HG03378 (cell line): Measurements from ENCODE around the gene SELENOV.
"Not testable (repeated sequence)": the region's sequence is repeated elsewhere in the genome, so short reads cannot be mapped to it uniquely, and the experiment has no call there.

Source experiments
- ATAC-seq: cut with Tn5 transposase; IDR thresholded peaks from one replicate; pipeline ENCODE4 v1.9.1; 2021; ENCODE audit warnings: mild to moderate bottlenecking, moderate library complexity; ENCODE audit not compliant: unreplicated experiment

The SELENOV gene

GRCh38 chr19:39514840-39515550 lies at the start of gene SELENOV:
Gene SELENOV (plus strand): TSS chr19:39515139. CDS start chr19:39515213, 74 bp downstream.
- no peak for ATAC-seq

DNA sequence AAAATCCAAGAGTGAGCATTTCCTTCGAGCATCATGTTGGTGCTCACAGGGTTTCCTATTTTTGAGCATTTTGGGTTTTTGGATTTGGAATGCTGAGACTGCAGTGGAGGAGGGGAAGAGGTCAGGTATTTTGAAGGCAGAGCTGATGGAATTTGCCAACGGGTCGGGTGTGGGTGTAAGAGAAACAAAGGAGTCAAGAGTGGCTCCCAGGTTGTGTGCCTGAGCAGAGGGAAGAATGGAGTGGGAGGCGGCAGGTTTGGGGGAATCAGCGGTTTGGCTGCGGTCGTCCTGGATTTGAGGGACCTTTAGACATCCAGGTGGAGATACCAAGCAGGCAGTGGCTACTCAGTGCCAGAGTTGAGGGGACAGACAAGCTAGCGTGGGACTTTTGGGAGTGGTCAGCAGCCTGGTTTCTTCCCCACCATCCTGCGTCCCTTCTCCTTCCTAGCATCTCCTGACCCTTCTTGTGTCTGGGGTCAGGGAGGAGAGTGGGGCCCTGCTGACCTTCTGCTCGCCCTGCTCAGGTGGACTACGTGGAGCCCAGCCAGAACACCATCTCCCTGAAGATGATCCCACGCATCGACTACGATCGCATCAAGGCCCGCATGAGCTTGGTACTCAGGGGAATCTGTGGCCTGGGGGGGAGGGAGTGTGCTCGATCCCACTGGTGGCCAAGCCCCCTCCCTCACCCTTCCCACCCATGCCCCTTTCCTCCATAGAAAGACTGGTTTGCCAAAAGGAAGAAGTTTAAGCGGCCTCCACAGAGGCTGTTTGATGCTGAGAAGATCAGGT lies 48.8 kb upstream of the SELENOV start:
- ATAC-seq: no peak

- ATAC-seq: no peak
Measured at GRCh38 chr19:39467941-39468340, 47.0 kb upstream of the SELENOV start.

GRCh38 chr19:39469036-39469435 lies 45.9 kb upstream of the SELENOV start:
- no peak for ATAC-seq

DNA sequence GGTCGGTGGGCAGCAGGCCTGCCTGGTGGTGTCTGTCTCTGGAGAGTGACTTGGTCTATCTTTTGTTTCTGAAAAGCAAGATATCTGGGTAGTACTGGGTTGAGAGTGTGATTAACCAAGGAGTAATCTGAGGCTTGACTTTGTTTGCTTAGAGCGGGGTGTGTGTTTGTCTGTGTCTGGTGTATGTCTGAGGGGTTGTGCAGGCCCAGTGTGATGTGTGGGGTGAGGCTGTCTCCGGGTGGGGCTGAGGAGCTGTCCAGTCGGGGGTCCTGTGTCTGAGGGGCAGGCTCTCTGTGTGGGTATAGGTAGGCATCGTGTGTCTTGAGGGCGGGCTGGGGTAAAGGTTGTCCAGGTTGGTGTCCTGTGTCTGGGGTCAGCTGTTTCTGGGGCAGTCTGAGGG lies 45.4 kb upstream of the SELENOV start:
- ATAC-seq: no peak

- no peak for ATAC-seq
Measured at GRCh38 chr19:39470724-39471339, 44.1 kb upstream of the SELENOV start.

DNA sequence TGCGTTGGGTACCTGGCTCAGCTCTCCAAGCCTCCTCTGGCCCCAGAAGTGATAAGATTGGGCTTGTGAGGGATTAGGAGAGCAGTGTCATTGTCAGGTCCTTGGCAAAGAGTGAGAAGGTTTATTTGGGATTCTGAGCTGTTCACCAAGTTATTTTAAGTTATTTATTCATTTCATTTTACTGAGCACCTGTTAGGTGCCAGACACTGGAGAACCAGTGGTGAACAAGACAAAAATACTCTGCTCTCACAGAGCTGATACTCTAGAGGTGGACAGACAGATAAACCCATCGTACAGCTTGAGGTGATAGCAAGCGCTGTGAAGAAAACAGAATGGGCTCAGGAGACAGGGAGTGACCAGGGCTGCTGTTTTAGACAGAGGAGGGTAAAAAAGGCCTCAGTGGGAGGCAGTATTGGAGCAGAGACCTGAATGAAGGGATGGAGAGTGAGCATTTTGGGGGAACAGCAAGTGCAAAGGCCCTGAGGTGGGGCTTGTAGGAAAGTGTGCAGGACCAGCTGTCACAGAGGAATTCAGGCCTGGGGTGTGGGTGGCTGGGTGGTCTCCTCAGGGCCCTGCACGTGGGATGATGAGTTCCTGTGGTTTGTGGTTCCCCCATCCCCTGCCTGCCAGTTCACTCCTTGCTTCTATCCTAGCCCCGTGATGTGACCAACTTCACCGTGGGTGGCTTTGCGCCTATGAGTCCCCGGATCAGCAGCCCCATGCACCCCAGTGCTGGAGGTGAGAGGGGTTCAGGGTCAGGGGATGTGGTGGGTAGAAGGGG lies 43.0 kb upstream of the SELENOV start:
- no peak for ATAC-seq

DNA sequence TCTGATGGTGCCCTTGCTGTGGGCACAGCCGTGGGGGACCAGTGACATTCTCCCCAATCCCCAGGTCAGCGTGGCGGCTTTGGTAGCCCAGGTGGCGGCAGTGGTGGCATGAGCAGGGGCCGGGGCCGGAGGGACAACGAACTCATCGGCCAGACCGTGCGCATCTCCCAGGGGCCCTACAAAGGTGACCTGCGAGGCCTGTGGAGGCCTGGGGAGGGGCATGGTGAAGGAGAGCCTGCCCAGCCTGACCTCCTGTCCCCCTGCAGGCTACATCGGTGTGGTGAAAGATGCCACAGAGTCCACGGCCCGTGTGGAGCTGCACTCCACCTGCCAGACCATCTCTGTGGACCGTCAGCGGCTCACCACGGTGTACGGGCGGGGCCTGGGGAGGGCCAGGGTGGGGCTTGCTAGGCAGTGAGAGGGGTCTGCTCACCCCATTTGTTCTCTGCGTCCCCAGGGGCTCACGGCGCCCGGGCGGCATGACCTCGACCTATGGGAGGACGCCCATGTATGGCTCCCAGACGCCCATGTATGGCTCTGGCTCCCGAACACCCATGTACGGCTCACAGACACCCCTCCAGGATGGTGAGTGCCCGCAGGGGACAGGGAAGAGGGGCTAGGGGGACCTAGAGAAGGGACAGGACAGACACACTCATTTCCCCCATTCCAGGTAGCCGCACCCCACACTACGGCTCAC lies 42.0 kb upstream of the SELENOV start:
- ATAC-seq: no peak

DNA sequence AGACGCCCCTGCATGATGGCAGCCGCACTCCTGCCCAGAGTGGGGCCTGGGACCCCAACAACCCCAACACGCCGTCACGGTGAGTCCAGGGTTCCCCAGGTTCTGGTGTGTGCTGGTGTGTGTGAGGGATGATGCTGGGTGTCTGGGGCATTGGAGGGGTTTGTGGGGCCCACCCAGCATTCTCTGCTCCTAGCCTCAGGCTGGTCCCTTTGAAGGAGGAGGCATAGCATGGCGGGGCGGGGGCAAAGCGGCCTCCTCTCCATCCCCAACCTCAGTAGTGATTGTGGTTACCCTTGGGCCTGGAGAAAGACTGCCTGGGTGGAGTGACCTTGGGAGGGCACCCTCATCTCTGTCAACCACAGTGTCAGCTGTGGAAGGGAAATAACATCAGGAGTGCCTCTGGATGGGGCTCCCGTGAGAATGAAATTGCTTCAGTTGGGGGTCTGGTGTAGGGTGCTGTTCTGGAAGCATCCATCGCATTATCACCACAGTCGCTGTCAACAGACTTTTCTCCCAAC lies 41.4 kb upstream of the SELENOV start:
- ATAC-seq: no peak

DNA sequence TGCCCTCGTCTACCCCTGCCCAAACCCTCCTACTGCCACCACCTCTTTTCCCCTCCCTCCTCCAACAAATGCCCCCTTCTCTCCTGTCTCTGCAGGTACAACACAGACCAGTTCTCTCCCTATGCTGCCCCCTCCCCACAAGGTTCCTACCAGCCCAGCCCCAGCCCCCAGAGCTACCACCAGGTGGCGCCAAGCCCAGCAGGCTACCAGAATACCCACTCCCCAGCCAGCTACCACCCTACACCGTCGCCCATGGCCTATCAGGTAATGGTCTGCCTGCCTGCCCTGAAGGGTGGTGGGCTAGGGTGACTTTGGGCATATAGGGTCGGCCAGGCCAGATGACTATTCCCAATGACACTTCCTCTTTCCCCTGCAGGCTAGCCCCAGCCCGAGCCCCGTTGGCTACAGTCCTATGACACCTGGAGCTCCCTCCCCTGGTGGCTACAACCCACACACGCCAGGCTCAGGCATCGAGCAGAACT lies 40.8 kb upstream of the SELENOV start:
- ATAC-seq: no peak

- ATAC-seq: no peak
Measured at GRCh38 chr19:39475748-39476147, 39.2 kb upstream of the SELENOV start.

DNA sequence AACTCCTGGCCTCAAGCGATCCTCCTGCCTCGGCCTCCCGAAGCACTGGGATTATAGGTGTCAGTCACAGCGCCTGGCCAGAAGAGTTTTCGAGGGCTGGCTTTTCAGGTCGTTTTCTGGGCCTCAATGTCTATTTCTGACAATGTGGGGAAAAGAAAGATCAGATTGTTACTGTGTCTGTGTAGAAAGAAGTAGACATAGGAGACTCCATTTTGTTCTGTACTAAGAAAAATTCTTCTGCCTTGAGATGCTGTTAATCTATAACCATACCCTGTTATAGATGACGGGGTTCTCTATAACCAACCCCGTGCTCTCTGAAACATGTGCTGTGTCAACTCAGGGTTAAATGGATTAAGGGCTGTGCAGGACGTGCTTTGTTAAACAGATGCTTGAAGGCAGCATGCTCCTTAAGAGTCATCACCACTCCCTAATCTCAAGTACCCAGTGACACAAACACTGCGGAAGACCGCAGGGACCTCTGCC lies 35.6 kb upstream of the SELENOV start:
- not testable (repeated sequence) for ATAC-seq

DNA sequence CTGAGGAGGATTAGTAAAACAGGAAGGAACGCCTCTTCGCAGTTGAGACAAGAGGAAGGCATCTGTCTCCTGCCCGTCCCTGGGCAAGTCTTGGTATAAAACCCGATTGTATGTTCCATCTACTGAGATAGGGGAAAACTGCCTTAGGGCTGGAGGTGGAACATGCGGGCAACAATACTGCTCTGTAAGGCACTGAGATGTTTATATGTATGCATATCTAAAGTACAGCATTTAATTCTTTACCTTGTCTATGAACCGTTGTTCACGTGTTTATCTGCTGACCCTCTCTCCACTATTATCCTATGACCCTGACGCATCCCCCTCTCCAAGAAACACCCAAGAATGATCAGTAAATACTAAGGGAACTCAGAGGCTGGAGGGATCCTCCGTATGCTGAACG lies 35.0 kb upstream of the SELENOV start:
- ATAC-seq: no peak

GRCh38 chr19:39480337-39481228 lies 34.4 kb upstream of the SELENOV start, which contains the start of gene TIMM50:
Gene TIMM50 (plus strand): TSS chr19:39480838. CDS start chr19:39480854, 16 bp downstream.
- ATAC-seq: peak; percentile 67

- no peak for ATAC-seq
Measured at GRCh38 chr19:39481229-39481545, 33.8 kb upstream of the SELENOV start.

DNA sequence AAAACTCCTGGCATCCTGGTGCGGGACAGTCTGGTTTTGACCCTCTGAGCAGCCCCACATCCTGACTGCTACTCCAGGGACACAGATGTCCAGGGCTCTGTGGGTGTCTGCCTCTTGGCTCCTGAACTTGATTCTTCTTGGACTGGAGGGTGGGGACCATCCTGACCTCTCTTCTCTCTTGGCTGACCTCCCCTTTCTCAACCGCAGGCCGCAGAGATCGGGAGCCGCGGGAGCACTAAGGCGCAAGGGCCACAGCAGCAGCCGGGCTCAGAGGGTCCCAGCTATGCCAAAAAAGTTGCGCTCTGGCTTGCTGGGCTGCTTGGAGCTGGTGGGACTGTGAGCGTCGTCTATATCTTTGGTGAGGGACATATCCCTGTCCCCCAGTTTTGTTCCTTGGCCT lies 33.3 kb upstream of the SELENOV start:
- ATAC-seq: no peak

- ATAC-seq: no peak
Measured at GRCh38 chr19:39483141-39483540, 31.8 kb upstream of the SELENOV start.

DNA sequence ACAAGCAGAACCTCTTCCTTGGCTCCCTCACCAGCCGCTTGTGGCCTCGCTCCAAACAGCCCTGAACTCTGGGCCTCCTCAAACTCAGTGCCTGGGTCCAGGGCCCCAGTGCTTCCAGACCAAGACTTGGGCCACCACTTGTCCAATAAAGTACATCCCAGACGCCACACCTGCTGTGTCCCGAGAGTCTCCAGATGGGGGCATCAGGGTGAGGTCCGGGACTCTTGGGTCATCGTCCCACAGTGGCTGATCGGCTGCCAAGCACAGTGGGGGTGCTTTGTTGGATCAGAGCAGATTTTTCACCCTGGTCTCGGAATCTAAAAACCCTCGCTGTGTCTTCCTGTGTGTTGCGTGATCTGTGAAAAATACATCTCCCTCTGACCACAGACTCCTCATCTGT lies 25.2 kb upstream of the SELENOV start:
- ATAC-seq: no peak

- no peak for ATAC-seq
Measured at GRCh38 chr19:39492225-39492624, 22.7 kb upstream of the SELENOV start.
